Panc1 (cell line): ENCODE results near the gene FOCAD.

Experiments used
- POLR2AphosphoS5 ChIP-seq: IDR thresholded peaks from 2 replicates; pipeline ENCODE4 v1.6.1; 2012; ENCODE audit warnings: mild to moderate bottlenecking, low read depth, low read length, moderate library complexity
- TF ChIP-seq, protein P1 (sequence below): fragments of 450-650 bp; IDR thresholded peaks from 2 replicates; pipeline ENCODE4 v1.5.1; 2017; ENCODE audit warnings: mild to moderate bottlenecking

DNA sequence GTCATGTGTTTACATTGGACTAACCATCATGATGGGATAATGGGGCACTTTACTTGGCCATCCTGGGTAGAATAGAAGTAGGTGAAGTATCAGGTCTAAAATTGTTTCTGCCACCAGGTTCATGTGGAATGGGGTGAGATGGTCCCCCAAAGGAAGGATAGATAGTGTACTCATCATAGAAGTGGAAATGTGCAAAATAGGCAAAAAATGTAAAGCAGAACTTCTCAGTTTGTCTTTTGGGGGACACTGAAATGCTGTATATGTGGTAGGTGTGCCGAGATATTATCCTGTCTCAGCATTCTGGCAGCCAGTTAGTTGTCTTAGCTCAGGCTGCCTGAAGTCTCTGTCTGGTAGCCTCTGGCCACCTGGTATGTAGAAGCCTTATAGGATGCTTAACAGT, 107.6 kb downstream of the FOCAD start:
- TF ChIP-seq, protein P1, sequence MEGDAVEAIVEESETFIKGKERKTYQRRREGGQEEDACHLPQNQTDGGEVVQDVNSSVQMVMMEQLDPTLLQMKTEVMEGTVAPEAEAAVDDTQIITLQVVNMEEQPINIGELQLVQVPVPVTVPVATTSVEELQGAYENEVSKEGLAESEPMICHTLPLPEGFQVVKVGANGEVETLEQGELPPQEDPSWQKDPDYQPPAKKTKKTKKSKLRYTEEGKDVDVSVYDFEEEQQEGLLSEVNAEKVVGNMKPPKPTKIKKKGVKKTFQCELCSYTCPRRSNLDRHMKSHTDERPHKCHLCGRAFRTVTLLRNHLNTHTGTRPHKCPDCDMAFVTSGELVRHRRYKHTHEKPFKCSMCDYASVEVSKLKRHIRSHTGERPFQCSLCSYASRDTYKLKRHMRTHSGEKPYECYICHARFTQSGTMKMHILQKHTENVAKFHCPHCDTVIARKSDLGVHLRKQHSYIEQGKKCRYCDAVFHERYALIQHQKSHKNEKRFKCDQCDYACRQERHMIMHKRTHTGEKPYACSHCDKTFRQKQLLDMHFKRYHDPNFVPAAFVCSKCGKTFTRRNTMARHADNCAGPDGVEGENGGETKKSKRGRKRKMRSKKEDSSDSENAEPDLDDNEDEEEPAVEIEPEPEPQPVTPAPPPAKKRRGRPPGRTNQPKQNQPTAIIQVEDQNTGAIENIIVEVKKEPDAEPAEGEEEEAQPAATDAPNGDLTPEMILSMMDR: no peak
- no peak for TF ChIP-seq POLR2AphosphoS5
